Effector memory CD4-positive, alpha-beta T cell (primary cell): ENCODE results near the gene AHSG.
"Not testable (repeated sequence)": the region's sequence is repeated elsewhere in the genome, so short reads cannot be mapped to it uniquely, and the experiment has no call there.

Source experiments
- DNase-seq, 3 donors: peaks; one replicate each; pipeline ENCODE4 v3.0.0-alpha.2; 2020
- H3K27ac ChIP-seq: 2 replicates; pipeline ENCODE4 v1.7.0; 2013; ENCODE audit warnings: mild to moderate bottlenecking, low read length, moderate library complexity; ENCODE audit not compliant: insufficient read depth, poor library complexity, severe bottlenecking
- H3K27me3 ChIP-seq: replicated peaks from 2 replicates; pipeline ENCODE4 v1.7.0; 2013; ENCODE audit warnings: mild to moderate bottlenecking, low read length; ENCODE audit not compliant: insufficient read depth, control insufficient read depth, poor library complexity, severe bottlenecking
- H3K36me3 ChIP-seq: 2 replicates; pipeline ENCODE4 v1.7.0; 2013; ENCODE audit warnings: mild to moderate bottlenecking, low read length, moderate library complexity; ENCODE audit not compliant: control insufficient read depth, insufficient read depth
- H3K4me1 ChIP-seq: 2 replicates; pipeline ENCODE4 v1.7.0; 2013; ENCODE audit warnings: low read length, mild to moderate bottlenecking; ENCODE audit not compliant: control insufficient read depth, insufficient read depth, poor library complexity, severe bottlenecking
- H3K4me3 ChIP-seq: 2 replicates; pipeline ENCODE4 v1.7.0; 2013; ENCODE audit warnings: low read length, low read depth, mild to moderate bottlenecking; ENCODE audit not compliant: insufficient read depth, poor library complexity, severe bottlenecking
- H3K9me3 ChIP-seq: 2 replicates; pipeline ENCODE4 v1.7.0; 2013; ENCODE audit warnings: mild to moderate bottlenecking, low read length, moderate library complexity; ENCODE audit not compliant: control insufficient read depth

The AHSG gene

GRCh38 chr3:186624598-186624997 is 11.7 kb downstream of the AHSG start:
- Histone ChIP-seq H3K36me3 (no peaks in the 10 kb centered on the region), H3K4me3 (no peak overlapping the region), H3K27me3 (no peaks in the 10 kb centered on the region), H3K27ac (no peak overlapping the region), H3K4me1 (no peaks in the 10 kb centered on the region), H3K9me3 (no peaks in the 10 kb centered on the region)
- no peak for DNase-seq

- no peaks in the 10 kb centered on the region for H3K9me3 ChIP-seq
- no peak for DNase-seq
- no peaks in the 10 kb centered on the region for H3K27me3 ChIP-seq
- H3K4me1 ChIP-seq, result no peaks in the 10 kb centered on the region
- no peaks in the 10 kb centered on the region for H3K36me3 ChIP-seq
- no peak overlapping the region for H3K4me3 ChIP-seq
- no peak overlapping the region for H3K27ac ChIP-seq
Observed at GRCh38 chr3:186625600-186626042, 12.8 kb downstream of the AHSG start.

GRCh38 chr3:186626254-186626847 is 13.5 kb downstream of the AHSG start:
- no peaks in the 10 kb centered on the region for H3K9me3 ChIP-seq
- no peaks in the 10 kb centered on the region for H3K36me3 ChIP-seq
- H3K27ac ChIP-seq, result no peak overlapping the region
- no peak for DNase-seq
- no peaks in the 10 kb centered on the region for H3K4me1 ChIP-seq
- no peak overlapping the region for H3K4me3 ChIP-seq
- no peaks in the 10 kb centered on the region for H3K27me3 ChIP-seq

- Histone ChIP-seq H3K4me3 (no peak overlapping the region), H3K27ac (no peak overlapping the region), H3K9me3 (no peaks in the 10 kb centered on the region), H3K36me3 (no peaks in the 10 kb centered on the region), H3K4me1 (no peaks in the 10 kb centered on the region), H3K27me3 (no peaks in the 10 kb centered on the region)
- DNase-seq, result no peak
Observed at GRCh38 chr3:186627852-186628414, 15.1 kb downstream of the AHSG start.

- H3K9me3 ChIP-seq, result no peaks in the 10 kb centered on the region
- DNase-seq, result no peak
- H3K36me3 ChIP-seq, result no peaks in the 10 kb centered on the region
- H3K4me3 ChIP-seq, result no peak overlapping the region
- H3K27me3 ChIP-seq, result no peaks in the 10 kb centered on the region
- H3K4me1 ChIP-seq, result no peaks in the 10 kb centered on the region
- no peak overlapping the region for H3K27ac ChIP-seq
Observed at GRCh38 chr3:186628756-186629155, 15.9 kb downstream of the AHSG start.

- DNase-seq, result no peak
- H3K4me3 ChIP-seq, result no peak overlapping the region
- H3K36me3 ChIP-seq, result no peaks in the 10 kb centered on the region
- no peaks in the 10 kb centered on the region for H3K9me3 ChIP-seq
- no peak overlapping the region for H3K27ac ChIP-seq
- no peaks in the 10 kb centered on the region for H3K4me1 ChIP-seq
- H3K27me3 ChIP-seq, result no peaks in the 10 kb centered on the region
Observed at GRCh38 chr3:186630950-186631641, 18.2 kb downstream of the AHSG start.

- H3K27me3 ChIP-seq, result no peaks in the 10 kb centered on the region
- H3K4me3 ChIP-seq, result no peak overlapping the region
- no peak for DNase-seq
- no peaks in the 10 kb centered on the region for H3K9me3 ChIP-seq
- H3K36me3 ChIP-seq, result no peaks in the 10 kb centered on the region
- H3K27ac ChIP-seq, result no peak overlapping the region
- H3K4me1 ChIP-seq, result no peaks in the 10 kb centered on the region
Observed at GRCh38 chr3:186633481-186633880, 20.6 kb downstream of the AHSG start.

- not testable (repeated sequence) for H3K36me3 ChIP-seq, H3K9me3 ChIP-seq, H3K27me3 ChIP-seq, H3K27ac ChIP-seq, H3K4me1 ChIP-seq, DNase-seq, H3K4me3 ChIP-seq
Observed at GRCh38 chr3:186634207-186634606, 21.3 kb downstream of the AHSG start.

- H3K36me3 ChIP-seq, result no peaks in the 10 kb centered on the region
- H3K27me3 ChIP-seq, result no peaks in the 10 kb centered on the region
- no peaks in the 10 kb centered on the region for H3K9me3 ChIP-seq
- no peak overlapping the region for H3K4me3 ChIP-seq
- DNase-seq, result no peak
- no peak overlapping the region for H3K27ac ChIP-seq
- H3K4me1 ChIP-seq, result no peaks in the 10 kb centered on the region
Observed at GRCh38 chr3:186635532-186635931, 22.7 kb downstream of the AHSG start.

GRCh38 chr3:186636536-186636935 is 23.7 kb downstream of the AHSG start:
- H3K36me3 ChIP-seq, result no peaks in the 10 kb centered on the region
- no peak overlapping the region for H3K27ac ChIP-seq
- no peaks in the 10 kb centered on the region for H3K27me3 ChIP-seq
- H3K4me1 ChIP-seq, result no peaks in the 10 kb centered on the region
- no peak for DNase-seq
- no peaks in the 10 kb centered on the region for H3K9me3 ChIP-seq
- H3K4me3 ChIP-seq, result no peak overlapping the region
